GM12801 (cell line): ENCODE results near the gene CLTCL1.

ENCODE experiments used
- CTCF ChIP-seq: IDR thresholded peaks from one replicate; pipeline ENCODE4 v1.5.1; 2011; ENCODE audit warnings: control low read depth; ENCODE audit not compliant: insufficient read length; ENCODE audit errors: extremely low read depth

Gene CLTCL1

GRCh38 chr22:19234126-19234896 lies 57.2 kb downstream of the CLTCL1 start:
- TF ChIP-seq CTCF: no peak

- TF ChIP-seq CTCF: no peak
Measured at GRCh38 chr22:19233189-19233661, 58.3 kb downstream of the CLTCL1 start.

DNA sequence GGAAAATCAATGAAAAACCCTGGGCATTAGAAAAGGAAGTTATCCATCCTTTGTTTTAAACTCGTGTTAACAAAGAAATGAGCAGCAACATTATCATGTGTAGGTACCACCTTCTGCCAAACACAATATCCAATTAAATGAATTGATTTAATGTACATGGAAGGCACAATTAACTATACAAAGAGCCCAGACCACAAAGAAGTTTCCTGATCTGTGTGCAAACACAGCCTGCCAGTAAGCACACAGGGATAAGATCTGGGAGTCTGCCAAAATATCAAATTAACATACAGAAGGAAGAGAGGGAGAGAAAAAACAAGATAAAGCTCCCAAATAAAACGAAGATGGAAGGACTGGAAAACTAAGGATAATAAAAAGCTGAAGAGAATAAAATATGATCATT lies 58.9 kb downstream of the CLTCL1 start:
- TF ChIP-seq CTCF: no peak

DNA sequence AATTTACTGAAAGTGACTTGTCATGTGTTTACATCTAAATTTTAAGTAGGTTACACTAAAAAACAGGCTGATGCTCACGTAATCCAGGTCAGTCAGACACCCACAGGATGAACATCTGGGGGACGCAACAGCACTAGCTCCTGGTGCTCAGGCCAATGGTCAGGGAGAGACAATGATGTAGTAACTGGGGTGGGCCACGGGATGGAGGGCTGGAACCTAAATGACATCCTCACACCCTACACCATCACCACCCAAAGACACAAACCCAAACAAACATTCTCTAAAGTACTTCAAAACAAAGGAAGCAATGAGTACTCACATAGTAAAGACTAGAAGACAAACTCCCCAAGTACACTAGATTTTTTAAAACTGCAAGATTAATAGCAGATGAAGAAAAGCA lies 59.5 kb downstream of the CLTCL1 start:
- TF ChIP-seq CTCF: no peak

DNA sequence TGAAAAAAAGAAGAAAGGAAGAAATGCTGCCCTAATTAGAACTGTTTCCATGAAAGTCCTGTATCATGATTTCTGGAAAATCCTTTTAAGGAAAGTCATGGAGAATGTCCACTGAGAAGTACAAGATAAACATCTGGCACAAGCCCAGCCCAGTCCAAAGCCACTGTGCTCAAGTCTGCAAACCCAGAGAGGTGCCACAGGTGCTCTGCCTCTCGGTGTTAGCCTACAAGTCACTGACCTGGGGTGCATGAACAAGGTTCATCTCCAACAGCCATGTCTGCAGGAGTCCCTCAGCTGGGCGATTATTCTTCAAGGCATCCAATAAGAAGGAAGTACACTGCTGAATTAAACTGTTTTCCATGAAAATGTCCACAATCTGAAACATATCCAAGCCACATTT lies 61.9 kb downstream of the CLTCL1 start:
- no peak for TF ChIP-seq CTCF

DNA sequence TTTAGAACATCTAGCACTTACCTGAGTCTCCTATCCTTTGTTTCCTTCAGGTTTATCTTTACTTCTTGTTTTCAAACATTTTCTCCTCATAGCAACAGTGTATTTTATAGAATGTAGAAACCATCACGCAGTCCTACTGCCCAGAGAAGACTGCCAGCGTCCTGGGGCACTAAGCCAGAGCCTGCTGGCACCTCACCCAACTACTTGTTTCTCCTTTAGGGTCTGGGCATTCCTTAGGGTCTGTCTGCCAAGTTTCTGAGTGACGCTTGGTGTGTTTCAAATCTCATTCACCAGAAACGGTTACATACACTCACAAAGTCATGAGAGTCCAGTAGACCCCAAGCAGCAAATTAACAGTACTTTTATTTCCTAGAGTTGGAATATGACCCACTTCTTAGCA lies 63.3 kb downstream of the CLTCL1 start:
- TF ChIP-seq CTCF: no peak

DNA sequence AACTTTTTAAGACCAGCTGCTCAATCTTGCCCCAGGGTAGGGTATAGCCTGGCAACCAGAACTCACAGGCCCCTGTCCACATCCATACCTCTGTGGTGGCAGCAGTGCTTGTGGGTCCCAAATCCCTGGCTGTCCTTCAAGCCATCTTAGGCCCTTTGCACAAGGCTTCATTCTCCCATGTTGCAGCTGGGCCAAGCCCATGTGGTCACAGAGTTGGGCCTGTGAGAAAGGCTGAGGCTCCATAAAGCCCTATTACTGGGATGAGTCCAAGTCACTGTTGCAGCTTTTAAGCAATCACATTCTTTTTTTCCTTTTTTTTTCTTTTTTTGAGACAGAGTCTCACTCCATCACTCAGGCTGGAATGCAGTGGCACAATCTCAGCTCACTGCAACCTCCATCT lies 65.1 kb downstream of the CLTCL1 start:
- no peak for TF ChIP-seq CTCF
